Endothelial cell of umbilical vein (primary cell): Measurements from ENCODE around the gene CACNA2D1. TPM values are rescaled to one million over a fixed set of nuclear protein-coding genes. Genes with fewer than 3 reads are reported as not detected.

Source experiments
- BruUV-seq: library from RNA; stranded (reverse); fragments of 400-500 nt; replicated peaks from 2 replicates; lab custom pipeline; 2021; lab: Mats Ljungman, UMichigan
- CTCF ChIA-PET: fragments of 300-600, 350-600 bp; sonication (Branson Sonifier 250); formaldehyde crosslinking; loops from one replicate; lab custom pipeline; 2021; ENCODE audit warnings: antibody characterized with exemption, inconsistent platforms; lab: Charles Lee
- POLR2A ChIA-PET: fragments of 300-600, 350-600 bp; sonication (Branson Sonifier 250); formaldehyde crosslinking; loops from one replicate; lab custom pipeline; 2021; ENCODE audit warnings: antibody characterized with exemption, inconsistent platforms; lab: Charles Lee
- DNase-seq: peaks from one replicate; pipeline ENCODE4 v3.0.0-alpha.2; 2011; ENCODE audit warnings: low read depth, low spot score
- FAIRE-seq: peaks from 2 replicates; lab custom pipeline; 2011; peaks lifted over from hg19 to GRCh38; lab: Jason Lieb, UNC
- H2AFZ ChIP-seq: 2 replicates; pipeline ENCODE4 v1.6.0; 2012; ENCODE audit warnings: low read depth, low read length, control low read depth, inconsistent platforms
- H3K27ac ChIP-seq: 2 replicates; pipeline ENCODE4 v1.5.1; 2011; ENCODE audit warnings: low read depth, mild to moderate bottlenecking, control low read depth, low read length, moderate library complexity; ENCODE audit not compliant: insufficient read depth
- H3K27me3 ChIP-seq, 2 experiments: 2 replicates each; pipeline versions ENCODE4 v1.6.0 to v1.6.1; 2011; ENCODE audit warnings: low read length in 2 of 2, mixed read lengths in 1 of 2; ENCODE audit not compliant: control insufficient read depth in 2 of 2, insufficient read depth in 2 of 2
- H3K36me3 ChIP-seq, 2 experiments: 2 replicates in 1 of 2; 3 replicates in 1 of 2; pipeline ENCODE4 v1.5.1; 2011; ENCODE audit warnings: low read length in 2 of 2, mild to moderate bottlenecking in 1 of 2, moderate library complexity in 1 of 2; ENCODE audit not compliant: control insufficient read depth in 2 of 2, insufficient read depth in 2 of 2; ENCODE audit errors: extremely low read depth in 1 of 2
- H3K4me1 ChIP-seq: 3 replicates; pipeline ENCODE4 v1.5.1; 2011; ENCODE audit warnings: mild to moderate bottlenecking, low read length; ENCODE audit not compliant: control insufficient read depth, insufficient read depth; ENCODE audit errors: extremely low read depth
- H3K4me2 ChIP-seq: 2 replicates; pipeline ENCODE4 v1.6.1; 2011; ENCODE audit warnings: low read length, control low read depth, mixed read lengths; ENCODE audit not compliant: insufficient read depth
- H3K4me3 ChIP-seq, 3 experiments: fragments of 200-600 bp in 1 of 3; sonication (generic), shearing (Covaris generic) in 1 of 3; replicated peaks in 1 of 3; 2 replicates each; pipeline ENCODE4 v1.5.1; 2011 to 2016; ENCODE audit warnings: control low read depth in 3 of 3, low read length in 3 of 3, mild to moderate bottlenecking in 2 of 3, inconsistent platforms in 1 of 3, low read depth in 1 of 3, moderate library complexity in 1 of 3; ENCODE audit not compliant: insufficient read depth in 1 of 3
- H3K79me2 ChIP-seq: 2 replicates; pipeline ENCODE4 v1.6.0; 2012; ENCODE audit warnings: low read length, inconsistent platforms; ENCODE audit not compliant: control insufficient read depth, insufficient read depth
- H3K9ac ChIP-seq: replicated peaks from 2 replicates; pipeline ENCODE3; 2011; ENCODE audit warnings: low read length, control low read depth; ENCODE audit not compliant: insufficient read depth; ENCODE audit errors: extremely low read depth
- H3K9me1 ChIP-seq: replicated peaks from 3 replicates; pipeline ENCODE4 v1.6.0; 2011; ENCODE audit warnings: mild to moderate bottlenecking, low read length; ENCODE audit not compliant: control insufficient read depth, insufficient read depth; ENCODE audit errors: extremely low read depth
- H3K9me3 ChIP-seq: replicated peaks from 2 replicates; pipeline ENCODE4 v1.5.1; 2012; ENCODE audit warnings: low read length, inconsistent platforms; ENCODE audit not compliant: control insufficient read depth, insufficient read depth
- H4K20me1 ChIP-seq: replicated peaks from 2 replicates; pipeline ENCODE3; 2011; ENCODE audit warnings: mild to moderate bottlenecking, low read length; ENCODE audit not compliant: control insufficient read depth, insufficient read depth; ENCODE audit errors: extremely low read depth
- EZH2 ChIP-seq: IDR thresholded peaks from 2 replicates; pipeline ENCODE4 v1.6.1; 2012; ENCODE audit warnings: borderline replicate concordance, low read depth, mild to moderate bottlenecking, moderate library complexity, low read length, inconsistent platforms; ENCODE audit not compliant: severe bottlenecking
- FOS ChIP-seq: IDR thresholded peaks from 2 replicates; pipeline ENCODE4 v1.6.1; 2011; ENCODE audit warnings: mild to moderate bottlenecking, low read length, moderate library complexity, borderline replicate concordance; ENCODE audit not compliant: insufficient read depth
- GATA2 ChIP-seq: IDR thresholded peaks from 2 replicates; pipeline ENCODE4 v1.7.0; 2011; ENCODE audit warnings: low read depth, mild to moderate bottlenecking, moderate library complexity, mixed read lengths, low read length; ENCODE audit not compliant: insufficient read length, insufficient read depth
- JUN ChIP-seq: IDR thresholded peaks from 2 replicates; pipeline ENCODE4 v1.6.1; 2011; ENCODE audit warnings: borderline replicate concordance, low read depth; ENCODE audit not compliant: insufficient read length, insufficient read depth
- MAX ChIP-seq: IDR thresholded peaks from 2 replicates; pipeline ENCODE4 v1.6.1; 2011; ENCODE audit not compliant: insufficient read depth, insufficient read length
- MYC ChIP-seq: IDR thresholded peaks from one replicate; pipeline ENCODE4 v1.6.1; 2011; ENCODE audit warnings: mild to moderate bottlenecking, low read depth, low read length
- POLR2A ChIP-seq: IDR thresholded peaks from 2 replicates; pipeline ENCODE4 v1.6.1; 2012; ENCODE audit warnings: low read depth, mild to moderate bottlenecking, control low read depth, low read length
- POLR2AphosphoS5 ChIP-seq: IDR thresholded peaks from 2 replicates; pipeline ENCODE4 v1.6.1; 2012; ENCODE audit warnings: low read depth, mild to moderate bottlenecking, control low read depth, low read length, moderate library complexity; ENCODE audit not compliant: insufficient read depth
- dilution Hi-C: fragments of 300-500 bp; cut with MboI; formaldehyde crosslinking; loops from one replicate; pipeline ENCODE4 v1.15.0; 2019; ENCODE audit warnings: low sequenced_read_pairs; ENCODE audit not compliant: extremely low pct_ligation_motif_present
- intact Hi-C: fragments of 100-400 bp; cut with micrococcal nuclease; formaldehyde crosslinking; loops from one replicate; pipeline ENCODE4 v1.10.0; 2022
- polyA plus RNA-seq, 4 experiments: library from polyadenylated mRNA; depleted of rRNA in 3 of 4; stranded (reverse) in 3 of 4; unstranded in 1 of 4; fragments of >200 nt; gene quantifications; 2 replicates each; pipeline versions ENCODE4 v1.2.1 to v1.2.3, GENCODE V29; 2011 to 2012; ENCODE audit warnings: missing spikeins in 1 of 4
- total RNA-seq: library from RNA; stranded (reverse); gene quantifications from 2 replicates; pipeline ENCODE4 v1.2.3, GENCODE V29; 2021
- TF ChIP-seq, protein P1 (sequence below), 2 donors: IDR thresholded peaks; 1 replicate in 1 of 2; 2 replicates in 1 of 2; pipeline ENCODE4 v1.5.1; 2011; ENCODE audit warnings: low read length in 2 of 2, mild to moderate bottlenecking in 2 of 2, moderate library complexity in 2 of 2, control low read depth in 1 of 2, inconsistent platforms in 1 of 2, low read depth in 1 of 2; ENCODE audit not compliant: insufficient read depth in 1 of 2; ENCODE audit errors: extremely low read depth in 1 of 2

CACNA2D1 gene
- total and polyA plus RNA-seq, 2 donors (not counting 3 experiments of a cell fraction or from before 2014, with no cell fraction given): 4.1 to 38.6 TPM

DNA sequence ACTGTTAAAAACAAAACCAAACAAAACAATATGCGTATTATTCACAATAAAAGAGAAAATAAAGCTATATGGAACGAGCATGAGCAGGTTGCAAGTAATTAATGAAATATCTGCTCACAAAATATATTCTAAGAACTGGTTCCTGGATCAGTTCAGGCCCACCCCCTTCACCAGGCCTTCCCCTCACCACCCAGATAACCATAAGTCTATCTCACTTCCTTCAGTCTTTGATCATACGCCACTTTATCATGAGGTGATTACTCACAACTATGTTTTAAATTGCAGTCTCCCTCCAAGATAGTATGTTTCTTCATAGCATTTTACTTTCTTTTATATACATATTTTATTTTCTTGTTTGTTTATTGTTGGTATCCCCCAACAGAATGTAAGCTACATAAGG, 410.7 kb downstream of the CACNA2D1 start:
- H4K20me1 ChIP-seq: no peaks in the 10 kb centered on the region
- no peak overlapping the region for H3K4me3 ChIP-seq
- no peak overlapping the region for H3K4me2 ChIP-seq
- no peak overlapping the region for H3K27ac ChIP-seq
- H3K4me1 ChIP-seq: peaks cover 35% of the 10 kb centered on the region
- BruUV-seq: no TSS peak
- no peaks in the 10 kb centered on the region for H3K36me3 ChIP-seq
- ChIA-PET POLR2A (no interaction called here), CTCF (interaction anchor here (0.5 to 1.5 kb wide), 4 partner anchors 12 to 695 kb away, joined by 3 to 6 read pairs (median 4); no protein-coding TSS in a partner anchor)
- no peak overlapping the region for H3K9ac ChIP-seq
- dilution Hi-C loops: no loop called here
- H3K79me2 ChIP-seq: no peaks in the 10 kb centered on the region
- no peaks in the 10 kb centered on the region for H3K27me3 ChIP-seq
- intact Hi-C loops: no loop called here
- no peak for DNase-seq
- no peak for TF ChIP-seq MAX
- no peak for TF ChIP-seq FOS
- TF ChIP-seq POLR2AphosphoS5: no peak
- TF ChIP-seq JUN: no peak
- TF ChIP-seq MYC: no peak
- TF ChIP-seq POLR2A: no peak
- TF ChIP-seq, protein P1, sequence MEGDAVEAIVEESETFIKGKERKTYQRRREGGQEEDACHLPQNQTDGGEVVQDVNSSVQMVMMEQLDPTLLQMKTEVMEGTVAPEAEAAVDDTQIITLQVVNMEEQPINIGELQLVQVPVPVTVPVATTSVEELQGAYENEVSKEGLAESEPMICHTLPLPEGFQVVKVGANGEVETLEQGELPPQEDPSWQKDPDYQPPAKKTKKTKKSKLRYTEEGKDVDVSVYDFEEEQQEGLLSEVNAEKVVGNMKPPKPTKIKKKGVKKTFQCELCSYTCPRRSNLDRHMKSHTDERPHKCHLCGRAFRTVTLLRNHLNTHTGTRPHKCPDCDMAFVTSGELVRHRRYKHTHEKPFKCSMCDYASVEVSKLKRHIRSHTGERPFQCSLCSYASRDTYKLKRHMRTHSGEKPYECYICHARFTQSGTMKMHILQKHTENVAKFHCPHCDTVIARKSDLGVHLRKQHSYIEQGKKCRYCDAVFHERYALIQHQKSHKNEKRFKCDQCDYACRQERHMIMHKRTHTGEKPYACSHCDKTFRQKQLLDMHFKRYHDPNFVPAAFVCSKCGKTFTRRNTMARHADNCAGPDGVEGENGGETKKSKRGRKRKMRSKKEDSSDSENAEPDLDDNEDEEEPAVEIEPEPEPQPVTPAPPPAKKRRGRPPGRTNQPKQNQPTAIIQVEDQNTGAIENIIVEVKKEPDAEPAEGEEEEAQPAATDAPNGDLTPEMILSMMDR (IDR thresholded peaks at IDR 0.05; ENCODE audit: extremely low read depth in 1 of 2, insufficient read depth in 1 of 2, low read depth in 1 of 2, low read length in 2 of 2): no peak
- no peak for TF ChIP-seq GATA2
- no peak for TF ChIP-seq EZH2
- FAIRE-seq: no peak
- no peaks in the 10 kb centered on the region for H3K9me3 ChIP-seq
- no peaks in the 10 kb centered on the region for H3K9me1 ChIP-seq
- H2AFZ ChIP-seq: no peak overlapping the region
